ENCODE results near the gene PRKD2.
A peak's percentile ranks its signal among the peaks of the same experiment; 100 is the strongest.
"Not testable (repeated sequence)": the region's sequence is repeated elsewhere in the genome, so short reads cannot be mapped to it uniquely, and the experiment has no call there.

The PRKD2 gene

GRCh38 chr19:46717034-46717715 lies at the start of gene PRKD2:
Gene PRKD2, minus strand, starts transcription at chr19:46717114. Its CDS starts 744 bp downstream, at chr19:46716370.
- peak; percentile 87 for DNase-seq

GRCh38 chr19:46764817-46765291 lies 47.9 kb upstream of the PRKD2 start:
- DNase-seq = no peak

- DNase-seq = no peak
These were observed 45.5 kb upstream of the PRKD2 start for GRCh38 chr19:46762245-46762890.

- no peak for DNase-seq
These were observed 44.5 kb upstream of the PRKD2 start for GRCh38 chr19:46761418-46761831.

GRCh38 chr19:46760897-46761296 lies 44.0 kb upstream of the PRKD2 start:
- DNase-seq = not testable (repeated sequence)

GRCh38 chr19:46760363-46760762 lies 43.4 kb upstream of the PRKD2 start:
- no peak for DNase-seq

- DNase-seq = no peak
These were observed 43.0 kb upstream of the PRKD2 start for GRCh38 chr19:46759817-46760333.

- no peak for DNase-seq
These were observed 42.3 kb upstream of the PRKD2 start for GRCh38 chr19:46759206-46759605.

GRCh38 chr19:46756544-46756888 lies 39.6 kb upstream of the PRKD2 start:
- no peak for DNase-seq

- no peak for DNase-seq
These were observed 39.1 kb upstream of the PRKD2 start for GRCh38 chr19:46755853-46756543.

GRCh38 chr19:46755077-46755852 lies 38.4 kb upstream of the PRKD2 start:
- DNase-seq = no peak

- peak; percentile 77 for DNase-seq
These were observed 36.7 kb upstream of the PRKD2 start for GRCh38 chr19:46753420-46754155.

- DNase-seq = peak; percentile 75
These were observed 31.6 kb upstream of the PRKD2 start for GRCh38 chr19:46748325-46749109.

- peak; percentile 70 for DNase-seq
These were observed 29.6 kb upstream of the PRKD2 start, which contains the start of gene STRN4 for GRCh38 chr19:46746281-46747057. Gene STRN4, minus strand, starts transcription at chr19:46746450. Its CDS starts 20 bp downstream, at chr19:46746430.

GRCh38 chr19:46745521-46746280 lies 28.8 kb upstream of the PRKD2 start, which contains the start of gene FKRP:
Gene FKRP, plus strand, starts transcription at chr19:46746057. Its CDS starts 9,394 bp downstream, at chr19:46755451.
- DNase-seq = peak; percentile 38

- no peak for DNase-seq
These were observed 28.1 kb upstream of the PRKD2 start for GRCh38 chr19:46745030-46745429.

GRCh38 chr19:46744005-46744691 lies 27.2 kb upstream of the PRKD2 start:
- no peak for DNase-seq

- DNase-seq = no peak
These were observed 26.1 kb upstream of the PRKD2 start for GRCh38 chr19:46742926-46743480.

All from CD4-positive, alpha-beta T cell treated with Interleukin-21 for 1 hour (primary cell).